GM12801 (cell line): ENCODE data around the gene MT2A.

Experiments used
- TF ChIP-seq, protein P1 (sequence below): IDR thresholded peaks from one replicate; pipeline ENCODE4 v1.5.1; 2011; ENCODE audit warnings: control low read depth; ENCODE audit not compliant: insufficient read length; ENCODE audit errors: extremely low read depth

The MT2A gene

GRCh38 chr16:56574625-56575024 lies 33.8 kb upstream of the MT2A start:
- TF ChIP-seq, protein P1, sequence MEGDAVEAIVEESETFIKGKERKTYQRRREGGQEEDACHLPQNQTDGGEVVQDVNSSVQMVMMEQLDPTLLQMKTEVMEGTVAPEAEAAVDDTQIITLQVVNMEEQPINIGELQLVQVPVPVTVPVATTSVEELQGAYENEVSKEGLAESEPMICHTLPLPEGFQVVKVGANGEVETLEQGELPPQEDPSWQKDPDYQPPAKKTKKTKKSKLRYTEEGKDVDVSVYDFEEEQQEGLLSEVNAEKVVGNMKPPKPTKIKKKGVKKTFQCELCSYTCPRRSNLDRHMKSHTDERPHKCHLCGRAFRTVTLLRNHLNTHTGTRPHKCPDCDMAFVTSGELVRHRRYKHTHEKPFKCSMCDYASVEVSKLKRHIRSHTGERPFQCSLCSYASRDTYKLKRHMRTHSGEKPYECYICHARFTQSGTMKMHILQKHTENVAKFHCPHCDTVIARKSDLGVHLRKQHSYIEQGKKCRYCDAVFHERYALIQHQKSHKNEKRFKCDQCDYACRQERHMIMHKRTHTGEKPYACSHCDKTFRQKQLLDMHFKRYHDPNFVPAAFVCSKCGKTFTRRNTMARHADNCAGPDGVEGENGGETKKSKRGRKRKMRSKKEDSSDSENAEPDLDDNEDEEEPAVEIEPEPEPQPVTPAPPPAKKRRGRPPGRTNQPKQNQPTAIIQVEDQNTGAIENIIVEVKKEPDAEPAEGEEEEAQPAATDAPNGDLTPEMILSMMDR: no peak

GRCh38 chr16:56576585-56577299 lies 31.6 kb upstream of the MT2A start:
- TF ChIP-seq, protein P1: no peak

DNA sequence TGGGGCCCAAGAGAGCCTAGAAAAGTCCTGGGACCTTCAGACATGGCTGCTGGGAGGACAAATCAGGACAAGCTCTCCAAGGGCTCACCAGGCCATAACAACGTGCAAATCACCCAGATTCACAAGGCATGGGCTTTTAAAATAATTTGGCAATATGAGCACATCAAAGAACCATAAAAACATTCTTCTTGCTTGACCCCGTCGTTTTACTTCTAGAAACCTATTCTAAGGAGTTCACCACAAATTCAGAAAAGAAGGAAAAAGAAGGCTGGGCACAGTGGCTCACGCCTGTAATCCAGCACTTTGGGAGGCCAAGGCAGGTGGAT lies 31.1 kb upstream of the MT2A start:
- TF ChIP-seq, protein P1: no peak

DNA sequence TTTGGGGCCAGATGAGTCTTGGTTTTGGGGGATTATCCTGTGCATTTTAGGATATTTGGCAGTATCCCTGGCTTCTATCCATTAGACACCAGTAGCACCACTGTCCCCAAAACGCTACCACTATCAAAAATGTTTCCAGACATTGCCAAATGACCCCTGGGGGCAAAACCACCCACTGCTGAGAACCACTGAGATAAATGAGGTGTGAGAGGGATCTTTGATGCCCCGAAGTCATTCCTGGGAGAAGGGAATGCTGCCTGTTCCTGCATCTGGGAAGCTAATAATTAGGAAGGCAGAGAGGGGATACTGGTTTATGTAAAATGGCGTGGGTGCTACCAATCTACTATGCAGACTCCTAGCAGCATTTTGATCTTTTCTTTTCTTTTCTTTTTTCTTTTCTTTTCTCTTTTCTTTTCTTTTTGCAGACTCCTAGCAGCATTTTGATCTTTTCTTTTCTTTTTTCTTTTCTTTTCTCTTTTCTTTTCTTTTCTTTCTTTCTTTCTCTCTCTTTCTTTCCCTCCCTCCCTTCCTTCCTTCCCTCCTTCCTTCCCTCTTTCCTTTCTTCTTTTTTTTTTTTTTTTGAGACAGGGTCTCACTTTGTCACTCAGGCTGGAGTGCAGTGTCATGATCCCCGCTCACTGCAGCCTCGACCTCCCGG lies 27.9 kb upstream of the MT2A start:
- TF ChIP-seq, protein P1: no peak

DNA sequence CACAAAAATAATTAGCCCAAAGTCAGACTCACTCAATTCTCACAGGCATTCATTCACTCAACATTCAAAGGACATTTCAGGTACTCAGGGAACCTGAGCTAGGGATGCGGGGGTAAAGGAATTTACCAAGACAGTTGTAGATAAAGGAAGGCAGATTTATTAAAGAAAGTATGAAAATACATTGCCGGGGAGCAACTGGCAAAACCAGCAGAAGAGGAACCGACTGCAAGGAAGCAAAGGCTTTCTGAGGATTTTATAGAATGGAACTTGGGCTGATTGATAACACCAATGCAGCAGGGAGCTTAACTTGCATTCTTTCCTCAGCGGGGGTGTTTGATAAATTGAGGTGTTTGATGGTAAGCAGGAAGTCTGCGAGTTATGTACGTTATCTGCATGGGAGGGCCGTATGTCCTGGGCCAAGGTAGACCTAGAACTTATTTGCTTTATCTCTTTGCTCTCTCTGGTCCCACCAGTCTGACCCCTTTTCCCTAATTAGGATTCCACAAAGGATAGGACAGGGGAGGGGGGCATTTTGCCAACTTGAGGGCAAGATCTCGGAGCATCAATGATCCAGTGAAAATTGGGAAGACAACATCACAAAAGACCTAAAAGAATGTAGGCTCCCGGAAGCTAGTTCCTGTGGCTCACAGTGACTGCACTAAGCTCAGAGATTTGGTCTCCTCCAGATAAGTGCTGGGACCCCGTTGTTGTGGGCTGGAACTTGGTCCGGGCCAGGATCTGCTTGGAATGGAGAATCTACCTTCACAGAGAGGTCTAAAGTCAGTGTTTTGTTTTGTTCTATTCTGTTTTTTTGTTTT lies 24.8 kb upstream of the MT2A start:
- TF ChIP-seq, protein P1: no peak

- TF ChIP-seq, protein P1: no peak
These were observed 24.1 kb upstream of the MT2A start for GRCh38 chr16:56584276-56584675.

DNA sequence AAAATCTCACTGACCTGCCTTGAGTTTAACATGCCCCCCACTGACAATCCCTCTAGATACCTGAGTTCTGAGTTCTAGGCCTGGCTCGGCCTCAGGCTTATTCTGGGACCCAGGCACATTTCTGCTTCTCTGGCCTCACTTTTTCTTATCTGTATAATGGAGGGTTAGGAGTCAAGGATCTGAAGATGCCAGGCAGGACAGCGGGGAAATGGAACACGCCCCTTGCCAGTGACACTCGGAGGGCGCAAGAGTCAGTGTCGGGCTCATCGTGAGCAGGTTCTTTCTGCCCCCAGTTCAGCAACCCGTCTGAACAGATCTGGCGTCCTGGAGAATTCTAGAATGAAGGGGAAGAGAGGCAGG lies 19.6 kb upstream of the MT2A start:
- TF ChIP-seq, protein P1: no peak
